22Rv1 (cell line): ENCODE results near the gene NUMA1.

Experiments
- CTCF ChIP-seq: fragments of 450-650 bp; IDR thresholded peaks from 2 replicates; pipeline ENCODE4 v1.5.1; 2017; ENCODE audit warnings: mild to moderate bottlenecking
- ZFX ChIP-seq: fragments of 450-650 bp; IDR thresholded peaks from 2 replicates; pipeline ENCODE4 v1.6.1; 2017; ENCODE audit warnings: antibody characterized with exemption, borderline replicate concordance

DNA sequence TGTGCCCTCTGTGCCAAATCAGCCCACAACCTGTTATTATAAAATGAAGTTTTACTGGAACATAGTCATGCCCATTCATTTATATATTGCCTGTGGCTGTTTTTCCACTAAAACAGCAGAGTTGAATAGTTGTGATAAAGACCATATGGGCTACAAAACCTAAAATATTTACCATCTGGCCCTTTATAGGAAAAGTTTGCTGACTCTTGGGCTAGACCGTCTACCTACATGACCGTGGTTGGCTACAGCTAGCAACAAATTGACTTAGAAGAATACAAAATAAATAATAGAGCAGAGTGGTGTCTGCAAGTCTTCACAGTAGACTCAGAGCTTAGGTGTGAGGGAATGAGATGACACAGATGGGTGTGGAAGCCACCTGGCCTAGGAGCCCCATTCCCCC, 92.8 kb downstream of the NUMA1 start:
- no peak for TF ChIP-seq CTCF
- no peak for TF ChIP-seq ZFX
